ENCODE results near the gene AP4B1.
"Not testable (repeated sequence)": the region's sequence is repeated elsewhere in the genome, so short reads cannot be mapped to it uniquely, and the experiment has no call there.

AP4B1 gene

GRCh38 chr1:113904674-113905434 is at the start of gene AP4B1, which contains the start of gene DCLRE1B:
Gene AP4B1 (minus strand): TSS chr1:113904799. CDS start chr1:113904717, 82 bp downstream.
Gene DCLRE1B (plus strand): TSS chr1:113905326. CDS start chr1:113905587, 261 bp downstream.
- peak; percentile 99 for DNase-seq (ENCODE audit: low spot score)

GRCh38 chr1:113951719-113952118 is 47.1 kb upstream of the AP4B1 start:
- DNase-seq (ENCODE audit: low spot score): no peak

GRCh38 chr1:113950908-113951307 is 46.3 kb upstream of the AP4B1 start:
- no peak for DNase-seq (ENCODE audit: low spot score)

GRCh38 chr1:113949007-113949406 is 44.4 kb upstream of the AP4B1 start:
- DNase-seq (ENCODE audit: low spot score): no peak

- not testable (repeated sequence) for DNase-seq (ENCODE audit: low spot score)
Measured at GRCh38 chr1:113948151-113948550, 43.6 kb upstream of the AP4B1 start.

- DNase-seq (ENCODE audit: low spot score): no peak
Measured at GRCh38 chr1:113947388-113948107, 42.9 kb upstream of the AP4B1 start.

- no peak for DNase-seq (ENCODE audit: low spot score)
Measured at GRCh38 chr1:113946678-113947387, 42.2 kb upstream of the AP4B1 start.

- no peak for DNase-seq (ENCODE audit: low spot score)
Measured at GRCh38 chr1:113946112-113946511, 41.5 kb upstream of the AP4B1 start.

- no peak for DNase-seq (ENCODE audit: low spot score)
Measured at GRCh38 chr1:113945329-113945728, 40.7 kb upstream of the AP4B1 start.

- DNase-seq (ENCODE audit: low spot score): no peak
Measured at GRCh38 chr1:113943028-113943811, 38.6 kb upstream of the AP4B1 start.

GRCh38 chr1:113942527-113942926 is 37.9 kb upstream of the AP4B1 start:
- no peak for DNase-seq (ENCODE audit: low spot score)

- no peak for DNase-seq (ENCODE audit: low spot score)
Measured at GRCh38 chr1:113941245-113941559, 36.6 kb upstream of the AP4B1 start.

- no peak for DNase-seq (ENCODE audit: low spot score)
Measured at GRCh38 chr1:113940365-113941244, 36.0 kb upstream of the AP4B1 start.

GRCh38 chr1:113938192-113938591 is 33.6 kb upstream of the AP4B1 start:
- DNase-seq (ENCODE audit: low spot score): no peak

GRCh38 chr1:113937146-113937545 is 32.5 kb upstream of the AP4B1 start:
- no peak for DNase-seq (ENCODE audit: low spot score)

GRCh38 chr1:113935970-113936369 is 31.4 kb upstream of the AP4B1 start:
- no peak for DNase-seq (ENCODE audit: low spot score)

- no peak for DNase-seq (ENCODE audit: low spot score)
Measured at GRCh38 chr1:113935176-113935575, 30.6 kb upstream of the AP4B1 start.

GRCh38 chr1:113934511-113935055 is 30.0 kb upstream of the AP4B1 start:
- no peak for DNase-seq (ENCODE audit: low spot score)

GRCh38 chr1:113934006-113934405 is 29.4 kb upstream of the AP4B1 start:
- no peak for DNase-seq (ENCODE audit: low spot score)

GRCh38 chr1:113931451-113931851 is 26.9 kb upstream of the AP4B1 start:
- DNase-seq (ENCODE audit: low spot score): peak; percentile 35
